ENCODE results near the gene LARGE1. TPM values are rescaled to one million over a fixed set of nuclear protein-coding genes. Genes with fewer than 3 reads are reported as not detected.
"Not testable (repeated sequence)": the region's sequence is repeated elsewhere in the genome, so short reads cannot be mapped to it uniquely, and the experiment has no call there.

Gene LARGE1
- total RNA-seq, 2 donors from 2014 or later = 12.5 to 21.1 TPM

- H3K36me3 ChIP-seq (replicated peaks in 1 of 2; ENCODE audit: insufficient read depth in 1 of 2, low read depth in 2 of 2) = no peaks in the 10 kb centered on the region
- H3K4me3 ChIP-seq = no peak overlapping the region
- no peaks in the 10 kb centered on the region for H3K27me3 ChIP-seq
- TF ChIP-seq CTCF (IDR thresholded peaks at IDR 0.05) (no peak), POLR2A (IDR thresholded peaks at IDR 0.05) (no peak)
- intact Hi-C loops (cut with DNase I) = no loop called here
- peaks cover 6% of the 10 kb centered on the region for H3K4me1 ChIP-seq
- ATAC-seq = no peak
- DNase-seq = no peak
- no peaks in the 10 kb centered on the region for H3K9me3 ChIP-seq
- H3K27ac ChIP-seq = no peak overlapping the region
- 81 to 89% methylated on average over 4 of the region's 4 CpGs for WGBS, 2 donors
Measured at GRCh38 chr22:33380789-33381530, 539.3 kb downstream of the LARGE1 start.

- Histone ChIP-seq H3K4me1 (peaks cover 6% of the 10 kb centered on the region), H3K36me3 (replicated peaks in 1 of 2; ENCODE audit: insufficient read depth in 1 of 2, low read depth in 2 of 2) (no peaks in the 10 kb centered on the region), H3K27me3 (no peaks in the 10 kb centered on the region), H3K4me3 (no peak overlapping the region), H3K27ac (no peak overlapping the region), H3K9me3 (no peaks in the 10 kb centered on the region)
- DNase-seq (no peak), ATAC-seq (no peak)
- intact Hi-C loops (cut with DNase I) = no loop called here
- 95 to 98% methylated on average over 2 of the region's 2 CpGs for WGBS, 2 donors
- TF ChIP-seq CTCF (IDR thresholded peaks at IDR 0.05) (no peak), POLR2A (IDR thresholded peaks at IDR 0.05) (no peak)
Measured at GRCh38 chr22:33379836-33380235, 540.4 kb downstream of the LARGE1 start.

DNA sequence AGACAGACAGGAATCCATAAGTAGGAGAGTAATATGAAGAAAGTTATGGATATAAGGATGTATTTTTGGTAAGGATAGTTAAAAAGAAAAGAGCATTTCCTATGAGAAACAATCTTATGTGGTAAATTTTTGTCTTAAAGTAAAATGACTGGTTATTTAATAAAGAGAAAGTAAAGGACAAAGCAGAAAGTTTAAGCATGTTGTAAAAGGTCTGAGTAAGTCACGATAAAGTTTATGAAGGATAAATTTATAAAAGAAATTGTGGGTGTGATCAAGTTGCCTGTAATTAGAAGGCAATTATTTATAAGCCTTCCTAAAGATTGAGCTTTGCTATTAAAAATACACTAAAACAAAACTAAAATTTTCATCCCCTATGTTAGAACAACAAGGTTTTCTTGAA is 547.4 kb downstream of the LARGE1 start:
- no peak overlapping the region for H3K4me3 ChIP-seq
- WGBS, 2 donors = 91 to 95% methylated on average over 1 of the region's 1 CpG
- no peaks in the 10 kb centered on the region for H3K4me1 ChIP-seq
- ATAC-seq (no peak), DNase-seq (no peak)
- H3K27ac ChIP-seq = no peak overlapping the region
- TF ChIP-seq CTCF (IDR thresholded peaks at IDR 0.05) = no peak
- TF ChIP-seq POLR2A (IDR thresholded peaks at IDR 0.05) = no peak
- intact Hi-C loops (cut with DNase I) = no loop called here
- no peaks in the 10 kb centered on the region for H3K36me3 ChIP-seq (replicated peaks in 1 of 2; ENCODE audit: insufficient read depth in 1 of 2, low read depth in 2 of 2)
- H3K27me3 ChIP-seq = no peaks in the 10 kb centered on the region
- H3K9me3 ChIP-seq = no peaks in the 10 kb centered on the region

DNA sequence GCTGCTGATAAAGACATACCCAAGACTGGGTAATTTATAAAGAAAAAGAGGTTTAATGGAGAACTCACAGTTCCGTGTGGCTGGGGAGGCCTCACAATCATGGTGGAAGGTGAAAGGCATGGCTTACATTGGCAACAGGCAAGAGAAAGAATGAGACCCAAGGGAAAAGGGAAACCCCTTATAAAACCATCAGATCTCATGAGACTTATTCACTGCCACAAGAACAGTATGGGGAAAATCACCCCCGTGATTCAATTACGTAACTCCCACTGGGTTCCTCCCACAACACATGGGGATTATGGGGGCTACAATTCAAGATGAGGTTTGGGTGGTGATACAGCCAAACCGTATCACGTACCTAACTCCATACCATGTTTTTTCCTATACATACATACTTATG is 557.0 kb downstream of the LARGE1 start:
- not testable (repeated sequence) for ATAC-seq, DNase-seq
- WGBS, 2 donors = 89 to 93% methylated on average over 5 of the region's 5 CpGs

GRCh38 chr22:33362702-33363101 is 557.6 kb downstream of the LARGE1 start:
- intact Hi-C loops (cut with DNase I) = no loop called here
- ATAC-seq (no peak), DNase-seq (no peak)
- no peaks in the 10 kb centered on the region for H3K4me1 ChIP-seq
- no peaks in the 10 kb centered on the region for H3K9me3 ChIP-seq
- H3K27ac ChIP-seq = no peak overlapping the region
- TF ChIP-seq CTCF (IDR thresholded peaks at IDR 0.05) = no peak
- TF ChIP-seq POLR2A (IDR thresholded peaks at IDR 0.05) = no peak
- 79 to 92% methylated on average over 5 of the region's 5 CpGs for WGBS, 2 donors
- no peaks in the 10 kb centered on the region for H3K27me3 ChIP-seq
- H3K4me3 ChIP-seq = no peak overlapping the region
- no peaks in the 10 kb centered on the region for H3K36me3 ChIP-seq (replicated peaks in 1 of 2; ENCODE audit: insufficient read depth in 1 of 2, low read depth in 2 of 2)

More for the DNA sequence above, 557.0 kb downstream of the LARGE1 start:
- H3K4me1 ChIP-seq; H3K9me3 ChIP-seq; H3K36me3 ChIP-seq (replicated peaks in 1 of 2; ENCODE audit: insufficient read depth in 1 of 2, low read depth in 2 of 2); H3K4me3 ChIP-seq; intact Hi-C loops (cut with DNase I); H3K27ac ChIP-seq; H3K27me3 ChIP-seq: not testable (repeated sequence)

Measured in body of pancreas (tissue), 4 donors.